K562 treated with DMSO at 1 percent for 24 hours (cell line): ENCODE data around the gene CAPNS2. TPM values are rescaled to one million over a fixed set of nuclear protein-coding genes. Genes with fewer than 3 reads are reported as not detected.

Experiments used
- total RNA-seq: library from RNA; unstranded; fragments of 300-600 nt; gene quantifications from 2 replicates; pipeline ENCODE4 v1.2.3, GENCODE V29; 2022; ENCODE audit warnings: low read depth; ENCODE audit not compliant: insufficient read depth

The CAPNS2 gene
- total RNA-seq = not detected in 2 replicates

GRCh38 chr16:55566432-55567175 lies at the start of gene CAPNS2:
TSS of gene CAPNS2 (plus strand) at chr16:55566684. CDS start at chr16:55566757, 73 bp downstream.

Other genes starting within 250 kb of the CAPNS2 start
- 0.61 and 0.69 TPM in 2 replicates for gene IRX6, start 242.5 kb upstream of the CAPNS2 start, total RNA-seq
- gene MMP2, start 87.5 kb upstream of the CAPNS2 start, total RNA-seq = 0.06 TPM in 1 of 2 replicates, not detected in the other
- gene LPCAT2, start 57.6 kb upstream of the CAPNS2 start, total RNA-seq = 8.4 and 10.7 TPM in 2 replicates
- gene SLC6A2, start 89.3 kb downstream of the CAPNS2 start, total RNA-seq = 0.10 TPM in 1 of 2 replicates, not detected in the other